Activated CD8-positive, alpha-beta T cell treated with anti-CD3 and anti-CD28 coated beads for 36 hours (primary cell): ENCODE measurements around the gene ARHGAP26. TPM values are rescaled to one million over a fixed set of nuclear protein-coding genes. Genes with fewer than 3 reads are reported as not detected.

Experiments
- ATAC-seq: fragments of 200-7000 bp; cut with Tn5 transposase; one replicate; pipeline ENCODE4 v1.10.0; 2021; ENCODE audit warnings: mild to moderate bottlenecking, moderate library complexity
- CTCF ChIA-PET: fragments of 350-600 bp; sonication (Branson Sonifier 250); formaldehyde crosslinking; loops from one replicate; lab custom pipeline; 2021; ENCODE audit warnings: antibody characterized with exemption; lab: Charles Lee
- POLR2A ChIA-PET: fragments of 350-600 bp; sonication (Branson Sonifier 250); formaldehyde crosslinking; loops from one replicate; lab custom pipeline; 2021; ENCODE audit warnings: antibody characterized with exemption; lab: Charles Lee
- DNase-seq: peaks from one replicate; pipeline ENCODE4 v3.0.0-alpha.2; 2020
- H3K27ac Mint-ChIP-seq: one replicate; pipeline ENCODE4 v1.8.0; 2021; ENCODE audit warnings: mild to moderate bottlenecking, mixed read lengths
- H3K27me3 Mint-ChIP-seq: one replicate; pipeline ENCODE4 v1.8.0; 2021; ENCODE audit warnings: mixed read lengths
- H3K36me3 Mint-ChIP-seq: one replicate; pipeline ENCODE4 v1.8.0; 2021; ENCODE audit warnings: low read depth, mixed read lengths
- H3K4me1 Mint-ChIP-seq: one replicate; pipeline ENCODE4 v1.8.0; 2021; ENCODE audit warnings: low read depth, mixed read lengths
- H3K4me3 Mint-ChIP-seq: one replicate; pipeline ENCODE4 v1.8.0; 2021; ENCODE audit warnings: mild to moderate bottlenecking, moderate library complexity, mixed read lengths
- H3K9me3 Mint-ChIP-seq: one replicate; pipeline ENCODE4 v1.8.0; 2021; ENCODE audit warnings: mixed read lengths
- intact Hi-C: fragments of 100-400 bp; cut with micrococcal nuclease; formaldehyde crosslinking; loops from one replicate; pipeline ENCODE4 v1.10.0; 2022
- total RNA-seq, 2 experiments: library from RNA; stranded (reverse); gene quantifications; one replicate each; pipeline ENCODE4 v1.2.3, GENCODE V29; 2021
- TF ChIP-seq, protein P1 (sequence below): fragments of 200-600 bp; IDR thresholded peaks from one replicate; pipeline ENCODE4 v1.8.0; 2022; ENCODE audit warnings: antibody characterized with exemption, mild to moderate bottlenecking

The ARHGAP26 gene
- total RNA-seq, 2 experiments from 2014 or later = 12.7 to 18.0 TPM

GRCh38 chr5:143013176-143013891 is 243.2 kb downstream of the ARHGAP26 start:
- TF ChIP-seq, protein P1, sequence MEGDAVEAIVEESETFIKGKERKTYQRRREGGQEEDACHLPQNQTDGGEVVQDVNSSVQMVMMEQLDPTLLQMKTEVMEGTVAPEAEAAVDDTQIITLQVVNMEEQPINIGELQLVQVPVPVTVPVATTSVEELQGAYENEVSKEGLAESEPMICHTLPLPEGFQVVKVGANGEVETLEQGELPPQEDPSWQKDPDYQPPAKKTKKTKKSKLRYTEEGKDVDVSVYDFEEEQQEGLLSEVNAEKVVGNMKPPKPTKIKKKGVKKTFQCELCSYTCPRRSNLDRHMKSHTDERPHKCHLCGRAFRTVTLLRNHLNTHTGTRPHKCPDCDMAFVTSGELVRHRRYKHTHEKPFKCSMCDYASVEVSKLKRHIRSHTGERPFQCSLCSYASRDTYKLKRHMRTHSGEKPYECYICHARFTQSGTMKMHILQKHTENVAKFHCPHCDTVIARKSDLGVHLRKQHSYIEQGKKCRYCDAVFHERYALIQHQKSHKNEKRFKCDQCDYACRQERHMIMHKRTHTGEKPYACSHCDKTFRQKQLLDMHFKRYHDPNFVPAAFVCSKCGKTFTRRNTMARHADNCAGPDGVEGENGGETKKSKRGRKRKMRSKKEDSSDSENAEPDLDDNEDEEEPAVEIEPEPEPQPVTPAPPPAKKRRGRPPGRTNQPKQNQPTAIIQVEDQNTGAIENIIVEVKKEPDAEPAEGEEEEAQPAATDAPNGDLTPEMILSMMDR = no peak
- ATAC-seq = no peak

GRCh38 chr5:143014017-143014651 is 244.0 kb downstream of the ARHGAP26 start:
- ChIA-PET POLR2A (interaction anchor here (0.5 kb wide), 1 partner anchor 92 kb away, joined by 3 read pairs; no protein-coding TSS in a partner anchor), CTCF (interaction anchor here (0.7 to 1.5 kb wide), 7 partner anchors 10 to 93 kb away, joined by 3 to 7 read pairs (median 3); no protein-coding TSS in a partner anchor)
- DNase-seq (peak; percentile 57), ATAC-seq (no peak)
- intact Hi-C loops = no loop called here
- Mint-ChIP-seq H3K4me3 (no peak overlapping the region), H3K27me3 (no peaks in the 10 kb centered on the region), H3K27ac (no peak overlapping the region), H3K36me3 (peaks cover 38% of the 10 kb centered on the region), H3K9me3 (peaks cover 15% of the 10 kb centered on the region), H3K4me1 (peaks cover 55% of the 10 kb centered on the region)
- TF ChIP-seq, protein P1 = peak; percentile 67

More at GRCh38 chr5:143013176-143013891, 243.2 kb downstream of the ARHGAP26 start:
- Mint-ChIP-seq H3K4me1 (peaks cover 56% of the 10 kb centered on the region), H3K36me3 (peaks cover 36% of the 10 kb centered on the region), H3K9me3 (peaks cover 12% of the 10 kb centered on the region), H3K27me3 (no peaks in the 10 kb centered on the region), H3K4me3 (no peak overlapping the region), H3K27ac (no peak overlapping the region)
- intact Hi-C loops = no loop called here
- CTCF ChIA-PET = interaction anchor here (0.8 to 2.5 kb wide), 6 partner anchors 10 to 390 kb away, joined by 3 to 14 read pairs (median 6); partner anchors contain the start of gene NR3C1
- no peak for DNase-seq
- POLR2A ChIA-PET = no interaction called here

GRCh38 chr5:143016777-143017516 is 246.8 kb downstream of the ARHGAP26 start:
- peaks cover 44% of the 10 kb centered on the region for H3K4me1 Mint-ChIP-seq
- no peak overlapping the region for H3K4me3 Mint-ChIP-seq

GRCh38 chr5:143017541-143017940 is 247.4 kb downstream of the ARHGAP26 start:
- H3K9me3 Mint-ChIP-seq = peaks cover 11% of the 10 kb centered on the region
- DNase-seq (no peak), ATAC-seq (no peak)
- ChIA-PET CTCF (interaction anchor here (1.1 to 2.1 kb wide), 4 partner anchors 15 to 807 kb away, joined by 3 to 5 read pairs (median 3); no protein-coding TSS in a partner anchor), POLR2A (no interaction called here)
- peaks cover 43% of the 10 kb centered on the region for H3K4me1 Mint-ChIP-seq
- intact Hi-C loops = no loop called here
- peaks cover 51% of the 10 kb centered on the region for H3K36me3 Mint-ChIP-seq
- TF ChIP-seq, protein P1 = no peak
- no peak overlapping the region for H3K4me3 Mint-ChIP-seq
- H3K27ac Mint-ChIP-seq = no peak overlapping the region
- no peaks in the 10 kb centered on the region for H3K27me3 Mint-ChIP-seq

More at GRCh38 chr5:143016777-143017516, 246.8 kb downstream of the ARHGAP26 start:
- TF ChIP-seq, protein P1 = peak; percentile 66
- Mint-ChIP-seq H3K9me3 (peaks cover 11% of the 10 kb centered on the region), H3K27me3 (no peaks in the 10 kb centered on the region), H3K27ac (no peak overlapping the region), H3K36me3 (peaks cover 51% of the 10 kb centered on the region)
- intact Hi-C loops = no loop called here
- ChIA-PET CTCF (interaction anchor here (0.8 to 2.1 kb wide), 8 partner anchors 13 to 808 kb away, joined by 3 to 5 read pairs (median 3); no protein-coding TSS in a partner anchor), POLR2A (no interaction called here)
- DNase-seq (peak; percentile 77), ATAC-seq (peak; percentile 52)
